GM19351 (cell line): ENCODE data around the gene GOLGA8S.
"Not testable (repeated sequence)": the region's sequence is repeated elsewhere in the genome, so short reads cannot be mapped to it uniquely, and the experiment has no call there.

ENCODE experiments used
- ATAC-seq: cut with Tn5 transposase; IDR thresholded peaks from one replicate; pipeline ENCODE4 v1.9.1; 2021; ENCODE audit warnings: mild to moderate bottlenecking, moderate library complexity; ENCODE audit not compliant: unreplicated experiment

The GOLGA8S gene

GRCh38 chr15:23395832-23396231 lies 41.3 kb downstream of the GOLGA8S start:
- no peak for ATAC-seq

GRCh38 chr15:23397779-23398178 lies 43.2 kb downstream of the GOLGA8S start:
- ATAC-seq, result no peak

DNA sequence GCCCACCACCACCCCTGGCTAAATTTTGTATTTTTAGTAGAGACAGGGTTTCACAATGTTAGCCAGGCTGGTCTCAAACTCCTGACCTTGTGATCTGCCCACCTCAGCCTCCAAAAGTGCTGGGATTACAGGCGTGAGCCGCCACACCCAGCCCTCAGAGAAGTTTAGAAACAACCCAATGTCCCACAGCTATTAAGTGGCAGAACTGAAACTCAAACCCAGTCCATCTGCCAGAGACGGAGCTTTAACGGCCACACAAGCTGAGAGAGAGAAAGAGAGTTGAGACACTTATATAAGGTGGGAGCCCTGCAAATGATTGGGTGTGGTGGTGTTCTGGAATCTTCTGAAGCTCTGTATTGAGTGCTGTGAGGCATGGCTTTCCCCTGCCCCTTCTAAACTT lies 43.8 kb downstream of the GOLGA8S start:
- ATAC-seq, result not testable (repeated sequence)

DNA sequence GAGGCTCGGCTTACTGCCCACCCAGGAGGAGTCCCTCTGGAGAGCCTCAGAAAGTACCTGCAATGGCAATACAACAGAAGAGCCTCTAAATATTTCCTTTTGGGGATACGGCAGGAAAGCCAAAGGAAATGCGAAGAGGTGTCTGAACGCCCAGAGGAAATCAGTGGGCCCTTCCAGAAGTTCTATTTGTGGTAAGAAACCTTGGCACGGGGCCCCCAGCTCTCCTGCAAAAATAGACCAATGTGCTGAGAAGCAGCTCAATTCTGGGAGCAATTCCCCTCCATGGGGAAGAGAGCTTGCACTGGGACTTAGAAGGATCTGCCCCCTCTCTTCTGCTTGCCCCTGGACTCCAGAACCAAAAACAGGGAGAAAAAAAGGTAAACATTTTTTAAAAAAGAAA lies 44.7 kb downstream of the GOLGA8S start:
- ATAC-seq, result not testable (repeated sequence)

DNA sequence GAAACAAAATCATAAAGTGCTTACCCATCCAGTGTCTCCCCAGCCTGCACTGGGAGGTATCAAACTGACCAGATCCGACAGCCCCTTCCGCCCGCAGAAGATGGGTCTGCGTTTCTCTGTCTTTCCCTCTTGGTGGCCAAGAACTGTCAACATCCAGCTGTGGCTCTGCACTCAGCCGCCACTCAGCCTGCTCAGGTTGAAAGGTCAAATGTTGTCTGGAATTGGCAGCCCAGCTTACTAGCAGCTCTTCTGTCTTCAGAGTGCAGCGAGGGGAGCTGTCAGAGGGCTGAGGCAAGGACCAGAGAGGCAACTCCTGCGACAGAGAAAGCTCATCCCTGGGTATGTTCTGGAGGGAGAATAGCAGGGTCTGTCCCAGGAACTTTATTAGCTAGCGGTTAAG lies 47.1 kb downstream of the GOLGA8S start:
- ATAC-seq, result no peak

- ATAC-seq, result no peak
Observed at GRCh38 chr15:23402140-23402539, 47.6 kb downstream of the GOLGA8S start.

- ATAC-seq, result no peak
Observed at GRCh38 chr15:23402544-23402943, 48.0 kb downstream of the GOLGA8S start.

DNA sequence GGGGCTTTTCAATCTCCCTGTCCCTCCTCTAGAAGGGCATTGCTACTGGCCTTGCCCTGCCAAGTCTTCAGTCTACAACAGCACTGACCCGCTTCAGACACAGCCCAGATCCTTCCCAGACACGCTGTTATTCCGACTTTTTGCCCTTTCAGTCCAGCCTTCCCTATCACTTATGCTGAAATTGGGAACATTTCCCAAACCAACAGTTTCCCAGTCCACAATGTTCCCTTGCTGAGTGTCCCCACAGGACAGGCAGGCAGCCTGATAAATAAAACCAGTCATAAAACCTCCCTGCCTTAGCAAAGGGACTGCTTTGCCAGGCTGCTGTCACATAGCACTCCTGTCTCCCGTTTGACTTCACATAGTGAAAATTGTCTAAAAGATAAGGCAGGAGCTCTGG lies 49.0 kb downstream of the GOLGA8S start:
- no peak for ATAC-seq

- no peak for ATAC-seq
Observed at GRCh38 chr15:23411841-23412240, 57.3 kb downstream of the GOLGA8S start.

DNA sequence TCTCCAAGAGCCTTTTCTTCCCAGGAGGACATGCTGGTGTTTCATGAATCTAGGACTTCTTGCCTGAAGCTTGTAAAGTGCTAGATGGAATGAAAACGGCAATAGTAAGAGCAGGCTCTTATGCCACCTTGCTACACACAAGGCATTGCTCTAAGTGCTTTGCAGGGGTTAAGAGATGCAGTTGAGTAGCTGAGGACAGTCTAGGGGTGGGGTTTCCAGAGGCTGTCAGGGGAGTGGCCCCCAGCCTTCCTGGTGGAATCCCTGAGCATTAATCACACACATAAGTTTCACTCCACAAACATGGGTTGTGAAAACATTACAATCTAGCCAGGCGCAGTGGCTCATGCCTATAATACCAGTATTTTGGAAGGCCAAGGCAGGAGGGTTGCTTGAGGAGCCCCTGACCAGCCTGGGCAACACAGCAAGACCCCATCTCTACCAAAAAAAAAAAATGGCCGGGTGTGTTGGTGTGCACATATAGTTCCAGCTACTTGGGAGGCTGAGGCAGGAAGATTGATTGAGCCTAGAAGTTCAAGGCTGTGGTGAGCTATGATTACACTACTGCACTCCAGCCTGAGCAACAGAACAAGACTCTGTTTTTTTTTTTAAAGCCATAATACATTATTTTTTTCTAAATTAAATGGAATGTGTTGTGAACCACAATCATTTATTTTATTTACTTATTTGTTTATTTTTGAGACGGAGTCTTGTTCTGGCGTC lies 58.5 kb downstream of the GOLGA8S start:
- not testable (repeated sequence) for ATAC-seq
